ENCODE data around the gene YJEFN3.

- TF ChIP-seq CTCF (IDR thresholded peaks at IDR 0.05; ENCODE audit: low read depth, low read length) (no peak), EZH2phosphoT487 (IDR thresholded peaks at IDR 0.05; ENCODE audit: low read depth) (no peak)
Measured at GRCh38 chr19:19491321-19492025, 37.2 kb upstream of the YJEFN3 start.
